HepG2 (cell line): ENCODE data around the gene CELSR3.
A peak's percentile ranks its signal among the peaks of the same experiment; 100 is the strongest.

ENCODE experiments used
- FOXK1 ChIP-seq: sonication (generic); formaldehyde crosslinking; IDR thresholded peaks from 2 replicates; pipeline ENCODE4 v1.4.0; 2020; ENCODE audit warnings: low read depth, missing genetic modification reagents, borderline replicate concordance
- KDM1A ChIP-seq: IDR thresholded peaks from 2 replicates; pipeline ENCODE4 v1.6.1; 2016; ENCODE audit warnings: missing compliant biosample characterization
- MAFG ChIP-seq: sonication (generic); formaldehyde crosslinking; IDR thresholded peaks from 2 replicates; pipeline ENCODE4 v1.5.1; 2020; ENCODE audit warnings: mild to moderate bottlenecking, missing genetic modification reagents
- RFX1 ChIP-seq: fragments of 450-650 bp; IDR thresholded peaks from 2 replicates; pipeline ENCODE4 v1.6.1; 2017
- ZFAT ChIP-seq: sonication (generic); formaldehyde crosslinking; conservative IDR thresholded peaks from 2 replicates; pipeline ENCODE4 v1.8.1; 2023; ENCODE audit warnings: missing genetic modification reagents, inconsistent platforms
- ZNF768 ChIP-seq: sonication (generic); formaldehyde crosslinking; IDR thresholded peaks from 2 replicates; pipeline ENCODE4 v1.4.0; 2020; ENCODE audit warnings: missing genetic modification reagents
- TF ChIP-seq, protein P1 (sequence below): IDR thresholded peaks from 2 replicates; pipeline ENCODE4 v1.6.1; 2012; ENCODE audit warnings: inconsistent platforms
- TF ChIP-seq, protein P2 (sequence below): sonication (generic); formaldehyde crosslinking; IDR thresholded peaks from 2 replicates; pipeline ENCODE4 v1.5.0; 2020; ENCODE audit warnings: mild to moderate bottlenecking, missing genetic modification reagents, moderate library complexity
- TF ChIP-seq, protein P3 (sequence below): sonication (generic); formaldehyde crosslinking; IDR thresholded peaks from 2 replicates; pipeline ENCODE4 v1.4.0; 2020; ENCODE audit warnings: missing genetic modification reagents
- TF ChIP-seq, protein P4 (sequence below): sonication (generic); formaldehyde crosslinking; IDR thresholded peaks from 2 replicates; pipeline ENCODE4 v1.4.0; 2020; ENCODE audit warnings: missing genetic modification reagents

DNA sequence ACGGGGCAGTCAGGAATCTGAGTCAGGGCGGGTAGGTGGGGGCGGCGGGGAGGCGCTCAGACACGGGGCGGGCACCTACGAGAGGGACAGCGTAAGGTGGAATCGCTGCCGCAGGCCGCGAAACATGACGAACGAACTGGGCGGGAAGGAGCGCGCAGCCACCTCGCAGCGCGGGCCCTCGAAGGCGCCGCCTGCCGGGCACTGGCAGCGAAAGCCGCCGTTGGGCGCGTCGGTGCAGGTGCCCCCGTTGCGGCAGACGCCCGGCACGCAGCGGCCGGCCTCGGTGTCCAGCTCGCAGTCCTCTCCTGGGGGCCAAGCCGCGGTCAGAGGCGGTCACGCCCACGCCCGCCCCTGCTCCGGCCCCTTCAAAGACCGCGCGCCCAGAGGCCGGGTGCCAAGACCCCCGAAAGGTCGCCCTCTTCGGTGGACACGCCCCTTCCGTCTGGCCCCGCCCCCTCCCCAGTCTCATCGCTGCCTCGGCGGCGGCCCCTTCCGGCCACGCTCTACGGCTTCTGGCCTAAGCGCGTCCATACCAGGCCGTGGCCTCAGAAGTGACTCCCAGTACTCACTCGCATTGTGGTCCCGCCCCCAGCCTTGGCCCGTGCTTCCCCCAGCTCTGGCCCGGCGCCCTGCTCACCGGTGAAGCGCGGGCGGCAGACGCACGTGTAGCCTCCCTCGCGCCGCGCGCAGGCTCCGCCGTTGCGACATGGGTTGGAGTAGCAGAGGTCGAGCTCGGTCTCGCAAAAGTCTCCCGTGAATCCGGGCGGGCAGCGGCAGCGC, 6.4 kb downstream of the CELSR3 start:
- no peak for TF ChIP-seq KDM1A
- TF ChIP-seq, protein P1, sequence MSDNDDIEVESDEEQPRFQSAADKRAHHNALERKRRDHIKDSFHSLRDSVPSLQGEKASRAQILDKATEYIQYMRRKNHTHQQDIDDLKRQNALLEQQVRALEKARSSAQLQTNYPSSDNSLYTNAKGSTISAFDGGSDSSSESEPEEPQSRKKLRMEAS: peak; percentile 78
- TF ChIP-seq, protein P2, sequence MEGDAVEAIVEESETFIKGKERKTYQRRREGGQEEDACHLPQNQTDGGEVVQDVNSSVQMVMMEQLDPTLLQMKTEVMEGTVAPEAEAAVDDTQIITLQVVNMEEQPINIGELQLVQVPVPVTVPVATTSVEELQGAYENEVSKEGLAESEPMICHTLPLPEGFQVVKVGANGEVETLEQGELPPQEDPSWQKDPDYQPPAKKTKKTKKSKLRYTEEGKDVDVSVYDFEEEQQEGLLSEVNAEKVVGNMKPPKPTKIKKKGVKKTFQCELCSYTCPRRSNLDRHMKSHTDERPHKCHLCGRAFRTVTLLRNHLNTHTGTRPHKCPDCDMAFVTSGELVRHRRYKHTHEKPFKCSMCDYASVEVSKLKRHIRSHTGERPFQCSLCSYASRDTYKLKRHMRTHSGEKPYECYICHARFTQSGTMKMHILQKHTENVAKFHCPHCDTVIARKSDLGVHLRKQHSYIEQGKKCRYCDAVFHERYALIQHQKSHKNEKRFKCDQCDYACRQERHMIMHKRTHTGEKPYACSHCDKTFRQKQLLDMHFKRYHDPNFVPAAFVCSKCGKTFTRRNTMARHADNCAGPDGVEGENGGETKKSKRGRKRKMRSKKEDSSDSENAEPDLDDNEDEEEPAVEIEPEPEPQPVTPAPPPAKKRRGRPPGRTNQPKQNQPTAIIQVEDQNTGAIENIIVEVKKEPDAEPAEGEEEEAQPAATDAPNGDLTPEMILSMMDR: peak; percentile 64
- no peak for TF ChIP-seq ZNF768 (CRISPR knock-in tag)
- no peak for TF ChIP-seq FOXK1 (CRISPR knock-in tag)
- no peak for TF ChIP-seq RFX1
- TF ChIP-seq ZFAT (CRISPR knock-in tag): no peak
- TF ChIP-seq, protein P3, sequence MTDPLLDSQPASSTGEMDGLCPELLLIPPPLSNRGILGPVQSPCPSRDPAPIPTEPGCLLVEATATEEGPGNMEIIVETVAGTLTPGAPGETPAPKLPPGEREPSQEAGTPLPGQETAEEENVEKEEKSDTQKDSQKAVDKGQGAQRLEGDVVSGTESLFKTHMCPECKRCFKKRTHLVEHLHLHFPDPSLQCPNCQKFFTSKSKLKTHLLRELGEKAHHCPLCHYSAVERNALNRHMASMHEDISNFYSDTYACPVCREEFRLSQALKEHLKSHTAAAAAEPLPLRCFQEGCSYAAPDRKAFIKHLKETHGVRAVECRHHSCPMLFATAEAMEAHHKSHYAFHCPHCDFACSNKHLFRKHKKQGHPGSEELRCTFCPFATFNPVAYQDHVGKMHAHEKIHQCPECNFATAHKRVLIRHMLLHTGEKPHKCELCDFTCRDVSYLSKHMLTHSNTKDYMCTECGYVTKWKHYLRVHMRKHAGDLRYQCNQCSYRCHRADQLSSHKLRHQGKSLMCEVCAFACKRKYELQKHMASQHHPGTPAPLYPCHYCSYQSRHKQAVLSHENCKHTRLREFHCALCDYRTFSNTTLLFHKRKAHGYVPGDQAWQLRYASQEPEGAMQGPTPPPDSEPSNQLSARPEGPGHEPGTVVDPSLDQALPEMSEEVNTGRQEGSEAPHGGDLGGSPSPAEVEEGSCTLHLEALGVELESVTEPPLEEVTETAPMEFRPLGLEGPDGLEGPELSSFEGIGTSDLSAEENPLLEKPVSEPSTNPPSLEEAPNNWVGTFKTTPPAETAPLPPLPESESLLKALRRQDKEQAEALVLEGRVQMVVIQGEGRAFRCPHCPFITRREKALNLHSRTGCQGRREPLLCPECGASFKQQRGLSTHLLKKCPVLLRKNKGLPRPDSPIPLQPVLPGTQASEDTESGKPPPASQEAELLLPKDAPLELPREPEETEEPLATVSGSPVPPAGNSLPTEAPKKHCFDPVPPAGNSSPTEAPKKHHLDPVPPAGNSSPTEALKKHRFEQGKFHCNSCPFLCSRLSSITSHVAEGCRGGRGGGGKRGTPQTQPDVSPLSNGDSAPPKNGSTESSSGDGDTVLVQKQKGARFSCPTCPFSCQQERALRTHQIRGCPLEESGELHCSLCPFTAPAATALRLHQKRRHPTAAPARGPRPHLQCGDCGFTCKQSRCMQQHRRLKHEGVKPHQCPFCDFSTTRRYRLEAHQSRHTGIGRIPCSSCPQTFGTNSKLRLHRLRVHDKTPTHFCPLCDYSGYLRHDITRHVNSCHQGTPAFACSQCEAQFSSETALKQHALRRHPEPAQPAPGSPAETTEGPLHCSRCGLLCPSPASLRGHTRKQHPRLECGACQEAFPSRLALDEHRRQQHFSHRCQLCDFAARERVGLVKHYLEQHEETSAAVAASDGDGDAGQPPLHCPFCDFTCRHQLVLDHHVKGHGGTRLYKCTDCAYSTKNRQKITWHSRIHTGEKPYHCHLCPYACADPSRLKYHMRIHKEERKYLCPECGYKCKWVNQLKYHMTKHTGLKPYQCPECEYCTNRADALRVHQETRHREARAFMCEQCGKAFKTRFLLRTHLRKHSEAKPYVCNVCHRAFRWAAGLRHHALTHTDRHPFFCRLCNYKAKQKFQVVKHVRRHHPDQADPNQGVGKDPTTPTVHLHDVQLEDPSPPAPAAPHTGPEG (CRISPR knock-in tag): no peak
- TF ChIP-seq, protein P4, sequence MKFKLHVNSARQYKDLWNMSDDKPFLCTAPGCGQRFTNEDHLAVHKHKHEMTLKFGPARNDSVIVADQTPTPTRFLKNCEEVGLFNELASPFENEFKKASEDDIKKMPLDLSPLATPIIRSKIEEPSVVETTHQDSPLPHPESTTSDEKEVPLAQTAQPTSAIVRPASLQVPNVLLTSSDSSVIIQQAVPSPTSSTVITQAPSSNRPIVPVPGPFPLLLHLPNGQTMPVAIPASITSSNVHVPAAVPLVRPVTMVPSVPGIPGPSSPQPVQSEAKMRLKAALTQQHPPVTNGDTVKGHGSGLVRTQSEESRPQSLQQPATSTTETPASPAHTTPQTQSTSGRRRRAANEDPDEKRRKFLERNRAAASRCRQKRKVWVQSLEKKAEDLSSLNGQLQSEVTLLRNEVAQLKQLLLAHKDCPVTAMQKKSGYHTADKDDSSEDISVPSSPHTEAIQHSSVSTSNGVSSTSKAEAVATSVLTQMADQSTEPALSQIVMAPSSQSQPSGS (CRISPR knock-in tag): no peak
- no peak for TF ChIP-seq MAFG (CRISPR knock-in tag)
